Stimulated activated CD4-positive, alpha-beta T cell treated with anti-CD3 and anti-CD28 coated beads, Interleukin-4, amount 100 ng/mL, for 1 hour (primary cell): Measurements from ENCODE around the gene HPN.
"Not testable (repeated sequence)": the region's sequence is repeated elsewhere in the genome, so short reads cannot be mapped to it uniquely, and the experiment has no call there.

Experiments used
- DNase-seq: peaks from one replicate; pipeline ENCODE4 v3.0.0-alpha.2; 2020

HPN gene

GRCh38 chr19:35088131-35088913 is 46.8 kb downstream of the HPN start:
- no peak for DNase-seq

GRCh38 chr19:35089554-35089953 is 48.0 kb downstream of the HPN start:
- no peak for DNase-seq

GRCh38 chr19:35090160-35090505 is 48.6 kb downstream of the HPN start:
- no peak for DNase-seq

GRCh38 chr19:35090506-35091214 is 49.1 kb downstream of the HPN start:
- peak; percentile 21 for DNase-seq

- DNase-seq, result no peak
Observed at GRCh38 chr19:35093430-35093829, 51.9 kb downstream of the HPN start.

GRCh38 chr19:35093941-35094647 is 52.6 kb downstream of the HPN start:
- no peak for DNase-seq

GRCh38 chr19:35094656-35095055 is 53.1 kb downstream of the HPN start:
- DNase-seq, result no peak

GRCh38 chr19:35095667-35096368 is 54.3 kb downstream of the HPN start:
- DNase-seq, result no peak

- DNase-seq, result no peak
Observed at GRCh38 chr19:35098413-35099049, 57.0 kb downstream of the HPN start.

GRCh38 chr19:35099155-35099896 is 57.8 kb downstream of the HPN start:
- no peak for DNase-seq

GRCh38 chr19:35099897-35100275 is 58.4 kb downstream of the HPN start:
- DNase-seq, result no peak

- no peak for DNase-seq
Observed at GRCh38 chr19:35100588-35101533, 59.3 kb downstream of the HPN start.

GRCh38 chr19:35101949-35102348 is 60.4 kb downstream of the HPN start:
- not testable (repeated sequence) for DNase-seq

GRCh38 chr19:35103614-35104013 is 62.1 kb downstream of the HPN start:
- DNase-seq, result not testable (repeated sequence)

- DNase-seq, result no peak
Observed at GRCh38 chr19:35104361-35104760, 62.8 kb downstream of the HPN start.

- no peak for DNase-seq
Observed at GRCh38 chr19:35105047-35105410, 63.5 kb downstream of the HPN start.

GRCh38 chr19:35105411-35106290 is 64.1 kb downstream of the HPN start:
- no peak for DNase-seq

- no peak for DNase-seq
Observed at GRCh38 chr19:35106291-35106583, 64.7 kb downstream of the HPN start.

- no peak for DNase-seq
Observed at GRCh38 chr19:35106898-35107541, 65.5 kb downstream of the HPN start.

- DNase-seq, result no peak
Observed at GRCh38 chr19:35107545-35107944, 66.0 kb downstream of the HPN start.
